Measurements from ENCODE around the gene FNDC3A. TPM values are rescaled to one million over a fixed set of nuclear protein-coding genes. Genes with fewer than 3 reads are reported as not detected.

The FNDC3A gene
- total RNA-seq, 3 donors from 2014 or later (not counting 1 experiment from before 2014, with no cell fraction given) = 38.3 to 46.0 (median 41.5) TPM

- no peak for TF ChIP-seq CTCF (IDR thresholded peaks at IDR 0.05)
These were observed 190.4 kb downstream of the FNDC3A start for GRCh38 chr13:49165798-49166752.

GRCh38 chr13:49171359-49171758 is 195.6 kb downstream of the FNDC3A start:
- Mint-ChIP-seq H3K36me3 (no peaks in the 10 kb centered on the region), H3K27me3 (ENCODE audit: low read depth in 2 of 2) (no peaks in the 10 kb centered on the region)
- H3K36me3 ChIP-seq (ENCODE audit: control insufficient read depth, insufficient read depth, low read length) = peaks cover 44% of the 10 kb centered on the region

More at GRCh38 chr13:49165798-49166752, 190.4 kb downstream of the FNDC3A start:
- H3K9me3 ChIP-seq (ENCODE audit: control insufficient read depth, insufficient read depth, low read length) = peaks cover 13% of the 10 kb centered on the region
- no peak overlapping the region for H3K4me3 ChIP-seq (ENCODE audit: low read length)
- H3K27me3 ChIP-seq (ENCODE audit: control insufficient read depth, insufficient read depth, low read length) = no peaks in the 10 kb centered on the region
- H3K27me3 Mint-ChIP-seq (ENCODE audit: low read depth in 2 of 2) = no peaks in the 10 kb centered on the region
- H3K27ac Mint-ChIP-seq = no peak overlapping the region
- DNase-seq = no peak
- intact Hi-C loops (cut with micrococcal nuclease) = no loop called here
- H3K4me1 ChIP-seq (ENCODE audit: control insufficient read depth, insufficient read depth, low read length) = no peaks in the 10 kb centered on the region
- no peak overlapping the region for H3K4me3 Mint-ChIP-seq
- H3K27ac ChIP-seq (ENCODE audit: low read length) = no peak overlapping the region
- peaks cover 41% of the 10 kb centered on the region for H3K36me3 ChIP-seq (ENCODE audit: control insufficient read depth, insufficient read depth, low read length)
- peaks cover 19 to 21% of the 10 kb centered on the region in 2 donors for H3K4me1 Mint-ChIP-seq
- 95% methylated on average over 5 of the region's 5 CpGs for WGBS (ENCODE audit: insufficient coverage)
- H3K36me3 Mint-ChIP-seq = peaks cover 21% of the 10 kb centered on the region
- H3K9me3 Mint-ChIP-seq = peaks cover 3 to 10% of the 10 kb centered on the region in 2 donors
- ATAC-seq = peak in 1 of 3 donors; percentile 32

GRCh38 chr13:49183672-49184325 is 208.1 kb downstream of the FNDC3A start:
- no peak for DNase-seq
- Histone ChIP-seq H3K27me3 (ENCODE audit: control insufficient read depth, insufficient read depth, low read length) (no peaks in the 10 kb centered on the region), H3K4me3 (ENCODE audit: low read length) (no peak overlapping the region), H3K9me3 (ENCODE audit: control insufficient read depth, insufficient read depth, low read length) (no peaks in the 10 kb centered on the region), H3K27ac (ENCODE audit: low read length) (no peak overlapping the region), H3K4me1 (ENCODE audit: control insufficient read depth, insufficient read depth, low read length) (no peaks in the 10 kb centered on the region), H3K36me3 (ENCODE audit: control insufficient read depth, insufficient read depth, low read length) (peaks cover 70% of the 10 kb centered on the region)
- ATAC-seq = no peak
- no peaks in the 10 kb centered on the region for H3K9me3 Mint-ChIP-seq
- no peak overlapping the region for H3K27ac Mint-ChIP-seq
- no peaks in the 10 kb centered on the region for H3K27me3 Mint-ChIP-seq (ENCODE audit: low read depth in 2 of 2)
- TF ChIP-seq CTCF (IDR thresholded peaks at IDR 0.05) = no peak
- H3K4me1 Mint-ChIP-seq = no peaks in the 10 kb centered on the region
- 97% methylated on average over 1 of the region's 1 CpG for WGBS (ENCODE audit: insufficient coverage)
- intact Hi-C loops (cut with micrococcal nuclease) = no loop called here
- H3K4me3 Mint-ChIP-seq = no peak overlapping the region
- peaks cover 19% of the 10 kb centered on the region for H3K36me3 Mint-ChIP-seq

More at GRCh38 chr13:49171359-49171758, 195.6 kb downstream of the FNDC3A start:
- ATAC-seq = no peak
- no peaks in the 10 kb centered on the region for H3K9me3 ChIP-seq (ENCODE audit: control insufficient read depth, insufficient read depth, low read length)
- Mint-ChIP-seq H3K4me1 (peaks cover under 1 to 5% of the 10 kb centered on the region in 2 donors), H3K27ac (no peak overlapping the region), H3K9me3 (no peaks in the 10 kb centered on the region), H3K4me3 (no peak overlapping the region)
- no peak overlapping the region for H3K27ac ChIP-seq (ENCODE audit: low read length)
- H3K4me1 ChIP-seq (ENCODE audit: control insufficient read depth, insufficient read depth, low read length) = no peaks in the 10 kb centered on the region
- no peak for DNase-seq
- no peak for TF ChIP-seq CTCF (IDR thresholded peaks at IDR 0.05)
- H3K4me3 ChIP-seq (ENCODE audit: low read length) = no peak overlapping the region
- H3K27me3 ChIP-seq (ENCODE audit: control insufficient read depth, insufficient read depth, low read length) = no peaks in the 10 kb centered on the region
- intact Hi-C loops (cut with micrococcal nuclease) = no loop called here

All from natural killer cell (primary cell).